Subcutaneous preadipocyte (primary cell): ENCODE data around the gene VAT1L. TPM values are rescaled to one million over a fixed set of nuclear protein-coding genes. Genes with fewer than 3 reads are reported as not detected.

Experiments used
- total RNA-seq: library from RNA; depleted of rRNA; stranded (reverse); fragments of >200 nt; gene quantifications from 2 replicates; pipeline ENCODE4 v1.2.3, GENCODE V29; 2012

The VAT1L gene, protein sequence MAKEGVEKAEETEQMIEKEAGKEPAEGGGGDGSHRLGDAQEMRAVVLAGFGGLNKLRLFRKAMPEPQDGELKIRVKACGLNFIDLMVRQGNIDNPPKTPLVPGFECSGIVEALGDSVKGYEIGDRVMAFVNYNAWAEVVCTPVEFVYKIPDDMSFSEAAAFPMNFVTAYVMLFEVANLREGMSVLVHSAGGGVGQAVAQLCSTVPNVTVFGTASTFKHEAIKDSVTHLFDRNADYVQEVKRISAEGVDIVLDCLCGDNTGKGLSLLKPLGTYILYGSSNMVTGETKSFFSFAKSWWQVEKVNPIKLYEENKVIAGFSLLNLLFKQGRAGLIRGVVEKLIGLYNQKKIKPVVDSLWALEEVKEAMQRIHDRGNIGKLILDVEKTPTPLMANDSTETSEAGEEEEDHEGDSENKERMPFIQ
- under 0.01 and 0.20 TPM in 2 replicates for total RNA-seq

DNA sequence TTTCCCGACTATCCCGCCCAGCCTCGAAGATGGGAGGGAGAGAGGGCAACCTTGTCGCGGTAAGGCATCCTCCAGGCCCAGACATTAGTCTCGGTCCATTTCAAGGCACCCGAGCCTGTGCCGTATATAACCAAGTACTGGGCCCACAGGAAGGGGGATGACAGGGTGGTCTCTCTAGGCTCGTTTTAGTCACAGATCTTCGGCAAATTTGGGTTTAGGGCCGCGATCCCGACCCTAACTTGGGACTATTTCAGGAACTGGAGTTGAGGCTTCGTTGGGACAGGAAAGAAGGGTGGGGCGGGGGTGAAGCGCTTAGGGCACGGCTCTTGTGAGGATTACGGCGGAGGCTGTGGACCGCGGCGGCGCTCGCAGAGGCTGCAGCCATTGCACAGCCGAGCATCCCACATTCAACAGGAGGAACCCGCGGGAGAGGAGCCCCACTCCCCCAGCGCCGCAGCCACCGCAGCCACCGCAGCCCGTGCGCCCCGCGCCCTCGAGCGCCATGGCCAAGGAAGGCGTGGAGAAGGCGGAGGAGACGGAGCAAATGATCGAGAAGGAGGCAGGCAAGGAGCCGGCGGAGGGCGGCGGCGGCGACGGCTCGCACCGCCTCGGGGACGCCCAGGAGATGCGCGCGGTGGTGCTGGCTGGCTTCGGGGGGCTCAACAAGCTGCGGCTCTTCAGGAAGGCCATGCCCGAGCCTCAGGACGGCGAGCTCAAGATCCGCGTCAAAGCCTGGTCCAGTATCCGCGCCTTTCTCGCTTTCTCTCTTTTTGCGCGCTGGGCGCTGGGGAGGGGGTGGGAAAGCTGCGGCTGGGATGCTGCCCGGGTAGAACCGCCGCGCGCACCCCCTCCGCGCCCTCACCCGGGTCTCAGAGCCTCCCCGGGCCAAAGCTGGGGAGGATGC is at the start of gene VAT1L:
VAT1L (plus strand) TSS at position 384 of the 904 bp plus-strand sequence; CDS start at position 503, 119 bp downstream.

DNA sequence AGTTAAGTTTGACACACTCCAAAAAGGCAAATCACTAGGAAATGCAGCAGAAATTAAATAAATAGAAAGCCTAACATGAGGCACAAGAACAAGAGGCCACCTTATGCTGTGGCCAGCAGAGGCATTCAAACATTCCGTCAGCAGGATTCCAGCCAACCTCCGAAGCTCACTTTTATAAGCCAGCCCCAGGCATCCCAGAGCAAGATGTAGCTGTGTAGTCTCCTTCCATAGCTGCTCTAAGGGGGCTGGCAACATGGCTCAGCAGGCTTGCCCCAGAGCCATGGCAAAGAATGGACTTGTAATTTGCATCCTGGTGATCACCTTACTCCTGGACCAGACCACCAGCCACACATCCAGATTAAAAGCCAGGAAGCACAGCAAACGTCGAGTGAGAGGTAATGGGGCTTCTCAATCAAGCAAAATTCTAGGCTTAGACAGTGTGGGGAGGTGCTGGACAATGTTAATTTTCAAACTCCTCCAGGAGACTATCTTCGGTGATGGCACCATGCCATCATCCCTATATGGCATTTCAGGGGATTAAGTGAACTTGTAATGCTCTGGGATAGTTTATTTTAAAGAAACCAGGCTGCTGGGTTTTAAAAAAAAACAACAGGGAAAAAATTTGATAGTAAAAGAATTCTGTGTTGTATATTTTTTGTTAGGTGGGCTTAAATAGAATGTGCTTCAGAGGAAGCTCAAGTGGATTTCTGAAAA is 234.1 kb downstream of the VAT1L start, which contains the start of gene CLEC3A:
CLEC3A (plus strand) TSS at position 202 of the 714 bp plus-strand sequence; CDS start at position 281, 79 bp downstream.

Other genes with a start within 250 kb of the VAT1L start
- gene NUDT7, start 66.0 kb upstream of the VAT1L start, total RNA-seq: 8.1 and 8.6 TPM in 2 replicates
- gene CLEC3A, start 234.0 kb downstream of the VAT1L start, total RNA-seq: not detected in 2 replicates